GM19463 (cell line): ENCODE measurements around the gene RGS6.

Experiments
- ATAC-seq: cut with Tn5 transposase; IDR thresholded peaks from one replicate; pipeline ENCODE4 v1.9.1; 2021; ENCODE audit warnings: mild to moderate bottlenecking, moderate library complexity; ENCODE audit not compliant: unreplicated experiment

RGS6 gene

DNA sequence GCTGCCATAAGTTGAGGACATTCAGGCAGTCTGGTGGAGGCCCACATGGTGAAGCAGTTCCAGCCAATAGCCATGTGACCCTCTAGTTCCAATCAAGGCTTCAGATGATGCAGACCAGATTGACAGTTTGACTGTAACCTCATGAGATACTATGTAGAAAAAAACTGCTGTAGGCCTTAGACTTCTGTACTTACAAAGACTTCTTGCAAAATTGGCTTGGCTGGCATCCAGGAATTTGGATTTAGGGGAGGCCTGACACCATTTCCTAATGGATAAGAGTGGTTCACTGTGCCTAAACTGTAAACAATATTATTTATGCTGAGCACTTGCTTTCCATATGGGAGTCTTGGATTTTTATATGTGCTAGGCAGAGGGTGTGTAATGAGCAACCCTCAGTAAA lies 76.4 kb downstream of the RGS6 start:
- ATAC-seq, result no peak

DNA sequence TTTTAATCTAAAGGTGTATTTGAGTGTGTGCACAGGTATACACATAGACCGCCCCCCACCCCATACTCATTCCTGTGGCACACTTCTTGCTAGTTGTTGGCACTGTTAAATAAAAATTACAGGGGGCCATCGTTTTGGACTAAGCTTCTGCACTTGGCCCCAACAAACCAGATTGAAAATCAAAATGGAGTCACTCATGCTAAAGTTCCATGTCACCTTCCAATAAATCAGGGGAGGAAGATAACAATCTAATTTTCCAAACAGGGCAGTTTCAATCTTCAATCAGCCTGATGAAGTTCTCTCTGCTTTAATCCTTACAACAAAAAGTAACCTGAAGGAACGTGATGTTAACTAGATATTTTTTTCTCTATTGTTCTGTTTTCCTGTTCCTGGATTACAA lies 78.2 kb downstream of the RGS6 start:
- ATAC-seq, result no peak

DNA sequence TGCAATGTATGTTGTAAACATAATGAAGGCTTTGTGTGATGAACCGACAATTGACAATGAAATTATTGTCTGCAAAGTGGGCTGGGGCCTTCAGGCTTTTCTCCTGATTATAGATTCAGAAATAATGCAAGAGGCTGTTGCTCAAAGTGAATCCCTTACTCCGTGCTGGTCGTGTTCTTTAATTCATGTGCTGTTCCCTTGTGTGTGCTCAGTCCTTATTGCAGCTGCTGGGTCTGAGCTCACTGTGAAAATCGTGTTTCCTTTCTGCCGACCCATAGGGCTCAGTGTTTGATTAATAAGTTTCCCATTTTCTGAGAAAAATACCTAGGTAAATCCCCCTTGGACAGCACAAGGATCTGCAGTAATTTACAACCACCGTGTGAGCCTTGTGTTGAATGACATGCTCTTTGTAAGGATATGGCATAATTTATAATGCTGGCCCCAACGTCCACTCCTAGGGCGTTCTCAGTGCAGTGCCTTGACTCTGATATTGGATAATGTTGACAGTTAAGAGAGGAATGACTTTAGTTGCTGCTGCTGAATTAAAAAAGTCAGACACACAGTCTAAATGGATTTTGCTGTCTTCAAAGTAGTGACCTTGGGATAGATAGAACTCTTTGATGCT lies 81.6 kb downstream of the RGS6 start:
- no peak for ATAC-seq

DNA sequence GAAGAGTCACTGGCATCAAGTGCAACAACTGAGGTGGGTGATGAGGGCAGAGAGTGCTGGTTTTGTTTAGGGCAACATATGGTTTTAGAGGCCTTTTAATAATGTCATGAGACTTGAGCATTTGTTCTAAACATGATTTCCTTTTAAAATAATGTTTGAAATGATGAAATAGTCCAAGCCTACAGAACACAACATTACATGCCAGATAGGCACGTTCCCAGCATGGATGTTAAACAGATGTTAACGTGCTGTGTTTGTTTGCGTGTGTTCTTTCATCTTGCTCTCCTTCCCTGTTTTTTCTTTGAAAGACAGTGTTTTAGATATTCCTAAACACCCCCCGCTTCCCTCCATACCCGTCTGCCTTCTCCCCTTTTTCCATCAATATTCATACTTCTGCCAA lies 82.3 kb downstream of the RGS6 start:
- no peak for ATAC-seq

DNA sequence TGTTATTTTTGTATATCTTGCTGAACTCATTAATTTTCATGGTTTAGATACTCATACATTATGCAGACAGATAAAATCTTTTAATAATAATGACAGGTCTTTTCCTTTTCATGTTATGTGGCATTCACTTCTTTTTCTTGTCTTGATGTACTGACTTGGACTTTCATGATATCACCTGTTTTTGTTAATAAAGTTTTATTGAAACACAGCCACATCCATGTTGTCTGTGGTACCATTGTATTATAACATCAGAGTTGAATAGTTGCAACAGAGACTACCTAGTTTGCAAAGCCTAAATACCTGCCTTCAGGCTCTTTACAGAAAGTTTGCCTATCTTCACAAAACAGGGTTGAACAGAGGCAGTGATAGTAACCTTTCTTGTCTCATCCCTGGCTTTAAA lies 85.1 kb downstream of the RGS6 start:
- no peak for ATAC-seq

DNA sequence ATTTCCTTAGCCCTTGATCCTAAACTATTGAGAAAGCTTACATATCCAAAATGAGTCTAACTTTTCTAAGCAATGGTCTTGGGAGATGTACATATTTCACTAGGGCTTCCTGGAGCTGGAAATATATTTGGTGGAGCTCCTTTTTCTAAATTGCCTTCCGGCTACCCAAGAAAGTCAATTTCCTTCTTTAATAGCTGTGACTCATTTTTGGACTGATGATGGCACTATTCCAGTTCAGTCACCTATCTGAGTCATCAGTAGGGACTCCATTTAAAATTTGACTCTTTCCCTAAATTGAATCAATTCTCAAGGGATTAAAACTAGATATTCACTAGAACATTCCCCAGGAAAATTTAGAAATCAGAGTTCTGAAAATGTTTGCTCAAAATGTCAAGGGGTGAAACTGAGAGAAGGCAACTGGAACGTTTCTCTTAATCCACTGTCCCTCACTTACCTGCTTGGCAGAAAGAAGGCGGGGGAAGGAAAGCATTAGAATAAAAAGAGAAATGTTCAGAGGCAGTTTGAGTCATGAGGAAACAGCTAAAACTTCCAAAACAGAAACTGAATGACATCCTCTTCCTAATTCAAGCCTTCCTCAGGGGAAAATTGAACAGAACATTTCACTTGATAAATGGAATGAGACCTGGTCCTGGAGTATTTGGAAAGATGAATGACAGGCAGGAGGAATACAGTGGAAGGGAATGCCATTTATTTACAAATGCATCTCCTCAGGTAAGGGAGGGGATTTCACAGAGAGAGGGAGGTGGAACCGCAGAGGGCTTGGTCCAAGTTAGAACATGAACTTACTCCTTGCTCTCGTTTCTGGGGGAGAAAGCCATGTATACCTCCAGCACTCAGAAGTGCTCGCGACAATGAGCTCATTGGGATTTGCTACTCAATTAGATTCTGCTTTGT lies 91.2 kb downstream of the RGS6 start:
- no peak for ATAC-seq

DNA sequence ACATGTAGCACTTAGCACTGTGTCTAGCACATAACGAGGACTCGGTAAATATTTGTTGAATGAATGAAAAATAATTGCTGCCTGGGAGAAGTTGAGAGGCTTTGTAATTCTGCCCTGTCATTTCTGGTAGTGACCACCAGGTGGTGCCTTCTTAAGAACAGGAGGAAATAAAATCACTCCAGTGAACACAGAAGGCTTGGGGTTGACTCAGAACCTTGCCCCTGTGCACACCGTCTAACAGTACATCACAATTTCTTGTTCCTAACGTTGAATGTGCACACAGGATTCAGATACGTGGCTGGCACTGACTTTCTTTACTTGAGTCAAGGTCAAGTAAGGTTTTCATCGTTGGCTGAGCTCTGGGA lies 91.8 kb downstream of the RGS6 start:
- ATAC-seq, result no peak

DNA sequence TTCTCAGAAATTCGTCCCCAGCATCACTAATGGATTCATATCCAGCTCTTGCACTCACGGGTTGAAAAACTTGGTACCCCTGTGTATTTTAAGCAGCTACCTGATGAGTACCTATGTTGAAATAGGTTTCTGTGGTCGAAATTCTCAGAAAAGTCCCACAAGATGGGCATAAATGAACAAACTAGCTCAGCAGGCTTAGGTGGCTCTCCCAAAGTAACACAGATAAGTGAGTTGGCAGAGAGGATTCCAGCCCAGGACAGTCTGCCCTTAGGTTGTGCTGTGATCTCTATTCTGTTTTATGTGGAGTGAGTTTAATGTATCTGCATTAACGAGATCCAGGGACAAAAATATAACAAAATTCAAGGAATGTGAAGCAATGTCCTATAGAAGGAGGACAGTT lies 92.3 kb downstream of the RGS6 start:
- ATAC-seq, result no peak

GRCh38 chr14:72026536-72026935 lies 94.3 kb downstream of the RGS6 start:
- ATAC-seq, result no peak

DNA sequence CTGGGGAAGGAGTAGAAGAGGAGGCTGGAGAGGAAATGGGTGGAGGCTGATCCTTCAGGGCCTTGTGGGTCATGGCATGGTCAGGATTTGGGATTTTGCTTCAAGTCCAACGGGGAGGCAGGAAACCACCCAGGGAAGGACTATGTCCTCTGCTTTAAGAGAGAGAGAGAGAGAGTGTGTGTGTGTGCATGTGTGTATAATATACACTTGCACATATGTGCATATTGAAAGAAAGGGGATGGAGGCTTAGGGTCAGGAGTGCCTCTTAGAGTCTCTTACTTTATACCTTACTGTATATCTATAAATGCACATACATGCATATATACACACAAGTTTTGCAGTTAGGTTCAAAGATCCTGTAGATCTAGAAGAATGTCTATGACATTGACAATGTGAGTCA lies 94.8 kb downstream of the RGS6 start:
- no peak for ATAC-seq

DNA sequence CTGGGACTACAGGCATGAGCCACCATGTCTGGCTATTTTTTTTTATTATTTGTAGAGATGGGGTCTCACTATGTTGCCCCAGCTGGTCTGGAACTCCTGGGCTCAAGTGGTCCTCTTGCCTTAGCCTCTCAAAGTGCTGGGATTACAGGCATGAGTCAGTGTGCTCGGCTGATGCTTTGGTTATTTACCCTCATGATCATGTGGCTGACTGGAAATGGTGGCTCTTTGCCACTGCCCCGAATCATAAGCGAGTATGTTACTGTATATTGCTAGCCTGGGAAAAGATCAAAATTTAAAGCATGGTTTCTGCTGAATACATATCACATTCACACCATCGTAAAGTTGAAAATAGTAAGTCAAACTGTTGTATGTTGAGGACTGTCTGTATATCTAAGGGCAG lies 101.1 kb downstream of the RGS6 start:
- ATAC-seq, result no peak

GRCh38 chr14:72040528-72040927 lies 108.3 kb downstream of the RGS6 start:
- no peak for ATAC-seq

- ATAC-seq, result no peak
Measured at GRCh38 chr14:72045271-72045670, 113.0 kb downstream of the RGS6 start.

GRCh38 chr14:72045885-72046284 lies 113.7 kb downstream of the RGS6 start:
- ATAC-seq, result no peak

GRCh38 chr14:72049462-72049861 lies 117.2 kb downstream of the RGS6 start:
- peak; percentile 56 for ATAC-seq

DNA sequence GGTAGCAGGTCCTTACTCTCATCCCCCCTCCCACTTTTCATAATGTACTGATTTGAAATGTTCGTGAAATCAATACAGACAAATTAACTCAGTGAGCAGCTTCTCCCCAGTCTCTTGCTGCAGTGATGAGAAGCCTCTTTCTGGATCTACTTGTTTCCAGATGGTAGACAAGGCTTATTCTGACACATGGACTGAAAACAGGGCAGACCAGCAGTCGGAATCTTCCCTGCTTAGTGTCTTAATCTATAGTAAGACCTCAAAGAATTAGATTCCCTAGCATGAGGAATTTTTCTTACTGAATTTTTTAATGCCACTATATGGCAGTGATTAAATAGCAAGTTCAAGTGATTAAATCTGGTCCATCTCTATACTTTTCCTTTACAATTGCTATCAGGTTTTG lies 120.1 kb downstream of the RGS6 start:
- no peak for ATAC-seq

DNA sequence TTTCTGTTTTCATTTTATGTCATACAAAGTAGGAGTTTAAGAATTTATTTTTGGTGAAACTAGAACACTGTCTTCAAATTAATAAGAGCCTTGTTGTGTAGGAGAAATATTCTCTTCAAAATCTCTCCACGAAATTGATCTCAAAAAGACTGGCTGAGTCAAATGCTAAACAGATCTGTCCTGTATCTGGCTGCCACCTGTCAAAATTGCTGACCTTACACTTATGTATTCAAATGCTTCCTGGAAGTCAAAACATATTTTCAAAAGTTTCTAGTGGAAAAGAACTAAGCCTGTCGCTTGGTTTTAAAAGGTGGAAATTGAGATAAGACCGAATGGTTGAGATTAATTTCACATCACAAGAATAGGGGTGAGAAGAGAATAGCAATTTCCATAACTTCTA lies 121.4 kb downstream of the RGS6 start:
- ATAC-seq, result no peak

GRCh38 chr14:72054911-72055310 lies 122.7 kb downstream of the RGS6 start:
- no peak for ATAC-seq

DNA sequence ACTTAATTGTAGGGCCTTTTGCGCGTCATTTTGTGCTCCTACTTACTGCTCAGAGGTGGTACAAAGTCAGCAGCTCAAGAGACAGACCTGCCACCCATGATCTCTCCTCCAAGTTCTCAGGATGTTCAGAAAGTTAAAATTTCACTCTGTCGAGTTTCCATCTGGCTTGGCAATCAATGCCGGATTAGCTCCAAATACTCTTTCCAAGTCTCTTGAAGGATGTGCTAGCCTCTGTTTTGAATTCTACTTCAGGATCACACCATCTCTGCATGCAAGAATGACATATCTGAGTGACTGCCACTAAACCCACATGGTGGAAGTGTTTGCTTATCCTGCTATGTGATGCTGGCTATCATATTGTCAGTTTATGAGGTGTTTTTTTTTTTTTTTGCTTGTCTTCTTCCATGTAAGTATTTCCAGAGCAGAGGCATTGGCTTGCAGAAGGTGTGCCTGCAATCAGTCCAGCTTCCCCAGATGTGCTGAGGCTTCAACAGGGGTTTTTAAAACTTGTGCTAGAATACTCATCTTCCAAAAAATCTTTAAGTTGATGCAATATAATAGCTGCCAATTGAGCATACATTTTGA lies 125.6 kb downstream of the RGS6 start:
- no peak for ATAC-seq

DNA sequence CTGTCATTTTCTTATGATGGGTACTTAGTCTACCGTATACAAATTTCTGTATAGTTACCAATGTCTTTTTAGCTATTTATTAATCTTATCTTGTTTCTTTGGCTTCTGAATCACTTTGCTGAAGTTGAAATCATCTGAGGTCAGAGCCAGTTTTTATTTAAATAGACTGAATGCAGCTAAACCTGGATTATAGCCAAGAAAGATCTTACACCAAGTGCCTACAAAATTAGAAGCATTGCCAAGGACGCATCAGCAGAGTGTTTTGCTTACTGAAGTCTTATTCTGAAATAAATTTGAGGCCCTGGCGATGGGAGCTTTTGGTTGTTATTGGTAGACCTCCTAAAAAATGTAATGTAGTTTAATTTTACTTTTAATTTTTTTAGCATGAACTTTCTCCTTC lies 128.2 kb downstream of the RGS6 start:
- ATAC-seq, result no peak

DNA sequence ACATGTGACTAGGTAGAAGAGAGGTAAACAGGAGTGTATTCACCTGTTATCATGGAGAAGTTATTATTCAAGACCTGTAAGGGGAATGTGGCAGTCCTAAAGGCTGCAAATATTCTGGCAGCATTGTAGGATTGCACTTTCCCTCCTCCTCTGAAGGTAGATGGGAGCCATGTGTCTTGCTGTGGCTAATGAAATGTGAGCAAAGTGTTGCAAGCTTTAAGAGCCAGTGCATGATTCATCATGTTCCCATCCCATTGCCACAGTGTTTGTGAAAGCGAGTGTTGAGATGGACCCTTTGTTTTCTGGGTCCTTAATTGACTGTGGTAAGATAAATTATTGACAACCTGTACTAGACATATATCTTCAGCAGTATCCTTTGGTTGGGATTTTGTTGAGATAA lies 128.7 kb downstream of the RGS6 start:
- ATAC-seq, result no peak

DNA sequence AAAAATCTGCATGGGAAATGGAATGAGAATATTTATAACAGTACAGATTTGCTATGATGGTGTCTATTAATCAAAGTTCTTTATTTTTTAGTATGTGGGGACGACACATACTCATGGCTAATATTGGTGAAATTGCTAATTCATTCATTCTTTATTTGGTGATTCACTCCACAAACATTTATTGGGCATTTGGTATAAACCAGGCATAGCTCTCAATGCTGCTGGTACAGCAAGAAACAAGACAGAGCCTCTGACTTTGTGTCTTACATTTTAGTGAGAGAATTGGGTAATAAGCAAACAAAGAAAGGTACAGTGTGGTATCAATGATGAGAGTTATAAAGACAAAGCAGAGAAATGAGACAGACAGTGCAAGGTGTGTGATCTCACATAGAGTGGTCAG lies 129.5 kb downstream of the RGS6 start:
- no peak for ATAC-seq
